ENCODE measurements around the gene ZNF592. TPM values are rescaled to one million over a fixed set of nuclear protein-coding genes. Genes with fewer than 3 reads are reported as not detected.

ZNF592 gene
- polyA plus RNA-seq, 1 donor (not counting 4 experiments of a cell fraction or from before 2014, with no cell fraction given), result 4.1 TPM

DNA sequence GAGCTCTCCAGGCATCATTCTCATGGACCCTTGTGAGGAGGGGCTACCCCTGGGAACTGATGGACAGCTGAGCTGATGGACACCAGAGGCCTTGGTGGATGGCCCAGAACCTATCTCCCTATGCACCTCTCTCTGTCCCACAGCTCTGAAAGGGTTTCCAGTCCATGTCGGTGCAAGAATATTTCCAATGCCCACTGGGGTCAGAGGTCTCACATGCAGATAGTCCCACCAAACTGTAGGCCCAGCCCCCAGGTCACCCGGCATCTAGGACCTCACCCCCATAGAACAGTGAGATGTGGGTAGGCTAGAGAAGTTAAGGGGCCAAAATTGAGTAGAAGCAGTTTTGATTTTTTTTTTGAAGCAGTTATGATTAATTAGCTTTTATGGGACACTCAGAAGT, 71.4 kb downstream of the ZNF592 start:
- no peaks in the 10 kb centered on the region for H3K9me3 ChIP-seq (ENCODE audit: control insufficient read depth, low read depth, low read length)
- H2AFZ ChIP-seq (ENCODE audit: control insufficient read depth, low read length), result no peak overlapping the region
- H3K79me2 ChIP-seq (ENCODE audit: control insufficient read depth, insufficient read depth, low read length), result no peaks in the 10 kb centered on the region
- H3K9me1 ChIP-seq (ENCODE audit: control insufficient read depth, extremely low read depth, insufficient read depth, low read length), result peaks cover 2% of the 10 kb centered on the region
- no peaks in the 10 kb centered on the region for H4K20me1 ChIP-seq (ENCODE audit: control insufficient read depth, extremely low read depth, insufficient read depth, low read length)
- H3K27ac ChIP-seq (ENCODE audit: control insufficient read depth, insufficient read depth, low read length), result no peak overlapping the region
- H3K4me1 ChIP-seq (ENCODE audit: control insufficient read depth, extremely low read depth, insufficient read depth, low read length), result no peaks in the 10 kb centered on the region
- TF ChIP-seq, protein P1, sequence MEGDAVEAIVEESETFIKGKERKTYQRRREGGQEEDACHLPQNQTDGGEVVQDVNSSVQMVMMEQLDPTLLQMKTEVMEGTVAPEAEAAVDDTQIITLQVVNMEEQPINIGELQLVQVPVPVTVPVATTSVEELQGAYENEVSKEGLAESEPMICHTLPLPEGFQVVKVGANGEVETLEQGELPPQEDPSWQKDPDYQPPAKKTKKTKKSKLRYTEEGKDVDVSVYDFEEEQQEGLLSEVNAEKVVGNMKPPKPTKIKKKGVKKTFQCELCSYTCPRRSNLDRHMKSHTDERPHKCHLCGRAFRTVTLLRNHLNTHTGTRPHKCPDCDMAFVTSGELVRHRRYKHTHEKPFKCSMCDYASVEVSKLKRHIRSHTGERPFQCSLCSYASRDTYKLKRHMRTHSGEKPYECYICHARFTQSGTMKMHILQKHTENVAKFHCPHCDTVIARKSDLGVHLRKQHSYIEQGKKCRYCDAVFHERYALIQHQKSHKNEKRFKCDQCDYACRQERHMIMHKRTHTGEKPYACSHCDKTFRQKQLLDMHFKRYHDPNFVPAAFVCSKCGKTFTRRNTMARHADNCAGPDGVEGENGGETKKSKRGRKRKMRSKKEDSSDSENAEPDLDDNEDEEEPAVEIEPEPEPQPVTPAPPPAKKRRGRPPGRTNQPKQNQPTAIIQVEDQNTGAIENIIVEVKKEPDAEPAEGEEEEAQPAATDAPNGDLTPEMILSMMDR (optimal IDR thresholded peaks at IDR 0.05 in 1 of 3, IDR thresholded peaks at IDR 0.05 in 1 of 3, conservative IDR thresholded peaks at IDR 0.05 in 1 of 3; ENCODE audit: extremely low read depth in 1 of 3, insufficient read depth in 2 of 3, low read length in 3 of 3), result no peak
- TF ChIP-seq EZH2 (IDR thresholded peaks at IDR 0.05; ENCODE audit: low read length), result no peak
- dilution Hi-C loops (cut with MboI; ENCODE audit: extremely low pct_ligation_motif_present, low sequenced_read_pairs), result no loop called here
- DNase-seq (ENCODE audit: low read depth, low spot score) (no peak), FAIRE-seq (no peak)
- peaks cover 11% of the 10 kb centered on the region for H3K27me3 ChIP-seq (ENCODE audit: control insufficient read depth, extremely low read depth, insufficient read depth, low read length)
- H3K4me2 ChIP-seq (ENCODE audit: control insufficient read depth, extremely low read depth, insufficient read depth, low read depth, low read length), result no peak overlapping the region
- H3K9ac ChIP-seq (ENCODE audit: control insufficient read depth, extremely low read depth, insufficient read depth, low read length), result no peak overlapping the region
- H3K36me3 ChIP-seq (ENCODE audit: control insufficient read depth in 2 of 2, extremely low read depth in 1 of 2, insufficient read depth in 2 of 2, low read length in 2 of 2), result no peaks in the 10 kb centered on the region
- no peak overlapping the region for H3K4me3 ChIP-seq (ENCODE audit: control insufficient read depth in 2 of 3, extremely low read depth in 1 of 3, insufficient read depth in 2 of 3, low read depth in 1 of 3, low read length in 3 of 3)

DNA sequence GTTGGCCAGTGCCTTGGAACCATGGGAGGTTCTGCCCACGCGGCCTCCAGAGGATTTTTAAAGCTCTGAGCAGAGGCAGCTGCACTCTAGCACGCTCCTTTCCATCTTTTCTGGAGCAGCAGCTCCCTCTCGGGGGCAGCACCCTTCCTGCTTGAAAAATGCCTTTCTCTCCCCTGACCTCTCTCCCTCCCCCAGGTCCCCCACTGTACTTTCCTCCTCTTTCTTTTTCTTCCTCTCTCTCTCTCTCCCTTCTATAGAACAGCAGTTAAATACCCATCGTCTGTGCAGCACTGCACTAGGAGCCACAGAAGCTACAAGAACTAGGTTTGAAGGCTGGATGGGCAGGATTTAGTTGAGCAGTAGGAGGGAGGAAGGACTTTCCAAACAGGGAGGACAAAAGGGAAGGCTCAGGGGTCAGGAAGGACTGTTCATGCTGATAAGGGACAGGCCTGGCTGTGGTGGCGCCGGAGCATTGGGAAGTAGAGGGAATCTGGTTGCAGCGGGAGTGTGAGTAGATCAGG, 73.2 kb downstream of the ZNF592 start:
- H3K9me3 ChIP-seq (ENCODE audit: control insufficient read depth, low read depth, low read length), result no peaks in the 10 kb centered on the region
- TF ChIP-seq, protein P1 (optimal IDR thresholded peaks at IDR 0.05 in 1 of 3, IDR thresholded peaks at IDR 0.05 in 1 of 3, conservative IDR thresholded peaks at IDR 0.05 in 1 of 3; ENCODE audit: extremely low read depth in 1 of 3, insufficient read depth in 2 of 3, low read length in 3 of 3), result no peak
- no peak for TF ChIP-seq EZH2 (IDR thresholded peaks at IDR 0.05; ENCODE audit: low read length)
- dilution Hi-C loops (cut with MboI; ENCODE audit: extremely low pct_ligation_motif_present, low sequenced_read_pairs), result no loop called here
- H3K4me3 ChIP-seq (ENCODE audit: control insufficient read depth in 2 of 3, extremely low read depth in 1 of 3, insufficient read depth in 2 of 3, low read depth in 1 of 3, low read length in 3 of 3), result no peak overlapping the region
- no peak overlapping the region for H2AFZ ChIP-seq (ENCODE audit: control insufficient read depth, low read length)
- no peaks in the 10 kb centered on the region for H4K20me1 ChIP-seq (ENCODE audit: control insufficient read depth, extremely low read depth, insufficient read depth, low read length)
- no peak for DNase-seq (ENCODE audit: low read depth, low spot score)
- no peak overlapping the region for H3K9ac ChIP-seq (ENCODE audit: control insufficient read depth, extremely low read depth, insufficient read depth, low read length)
- peaks cover 9% of the 10 kb centered on the region for H3K27me3 ChIP-seq (ENCODE audit: control insufficient read depth, extremely low read depth, insufficient read depth, low read length)
- peaks cover 2% of the 10 kb centered on the region for H3K9me1 ChIP-seq (ENCODE audit: control insufficient read depth, extremely low read depth, insufficient read depth, low read length)
- H3K79me2 ChIP-seq (ENCODE audit: control insufficient read depth, insufficient read depth, low read length), result no peaks in the 10 kb centered on the region
- no peak for FAIRE-seq
- no peaks in the 10 kb centered on the region for H3K4me1 ChIP-seq (ENCODE audit: control insufficient read depth, extremely low read depth, insufficient read depth, low read length)
- H3K4me2 ChIP-seq (ENCODE audit: control insufficient read depth, extremely low read depth, insufficient read depth, low read depth, low read length), result no peak overlapping the region
- H3K27ac ChIP-seq (ENCODE audit: control insufficient read depth, insufficient read depth, low read length), result no peak overlapping the region
- no peaks in the 10 kb centered on the region for H3K36me3 ChIP-seq (ENCODE audit: control insufficient read depth in 2 of 2, extremely low read depth in 1 of 2, insufficient read depth in 2 of 2, low read length in 2 of 2)

Measured in keratinocyte (primary cell).